BLaER1 treated with 17β-estradiol and CSF1 and Interleukin-3, amounts not matched to agents 10 nM and 100 nM (cell line): ENCODE results near the gene TK1.

Experiments
- H3K27ac ChIP-seq, 11 experiments: shearing (Covaris generic); formaldehyde crosslinking; 2 replicates each; pipeline ENCODE4 v1.8.1; 2022
- H3K27me3 ChIP-seq, 11 experiments: shearing (Covaris generic); formaldehyde crosslinking; 2 replicates each; pipeline ENCODE4 v1.8.1; 2022
- H3K36me3 ChIP-seq, 11 experiments: shearing (Covaris generic); formaldehyde crosslinking; 2 replicates each; pipeline ENCODE4 v1.8.1; 2022
- H3K4me1 ChIP-seq, 10 experiments: shearing (Covaris generic); formaldehyde crosslinking; 2 replicates each; pipeline ENCODE4 v1.8.1; 2022
- H3K4me2 ChIP-seq, 11 experiments: shearing (Covaris generic); formaldehyde crosslinking; 2 replicates each; pipeline ENCODE4 v1.8.1; 2022
- H3K4me3 ChIP-seq, 10 experiments: shearing (Covaris generic); formaldehyde crosslinking; 2 replicates each; pipeline ENCODE4 v1.8.1; 2022
- H3K9ac ChIP-seq, 11 experiments: shearing (Covaris generic); formaldehyde crosslinking; 2 replicates each; pipeline ENCODE4 v1.8.1; 2022
- H3K9me3 ChIP-seq, 11 experiments: shearing (Covaris generic); formaldehyde crosslinking; replicated peaks in 1 of 11; 2 replicates each; pipeline ENCODE4 v1.8.1; 2022
- H4K20me1 ChIP-seq, 11 experiments: shearing (Covaris generic); formaldehyde crosslinking; 2 replicates each; pipeline ENCODE4 v1.8.1; 2022
- Cebpa-rat ChIP-seq, 11 experiments: shearing (Covaris generic); IDR thresholded peaks; 2 replicates each; pipeline ENCODE4 v1.8.1; 2022

The TK1 gene

DNA sequence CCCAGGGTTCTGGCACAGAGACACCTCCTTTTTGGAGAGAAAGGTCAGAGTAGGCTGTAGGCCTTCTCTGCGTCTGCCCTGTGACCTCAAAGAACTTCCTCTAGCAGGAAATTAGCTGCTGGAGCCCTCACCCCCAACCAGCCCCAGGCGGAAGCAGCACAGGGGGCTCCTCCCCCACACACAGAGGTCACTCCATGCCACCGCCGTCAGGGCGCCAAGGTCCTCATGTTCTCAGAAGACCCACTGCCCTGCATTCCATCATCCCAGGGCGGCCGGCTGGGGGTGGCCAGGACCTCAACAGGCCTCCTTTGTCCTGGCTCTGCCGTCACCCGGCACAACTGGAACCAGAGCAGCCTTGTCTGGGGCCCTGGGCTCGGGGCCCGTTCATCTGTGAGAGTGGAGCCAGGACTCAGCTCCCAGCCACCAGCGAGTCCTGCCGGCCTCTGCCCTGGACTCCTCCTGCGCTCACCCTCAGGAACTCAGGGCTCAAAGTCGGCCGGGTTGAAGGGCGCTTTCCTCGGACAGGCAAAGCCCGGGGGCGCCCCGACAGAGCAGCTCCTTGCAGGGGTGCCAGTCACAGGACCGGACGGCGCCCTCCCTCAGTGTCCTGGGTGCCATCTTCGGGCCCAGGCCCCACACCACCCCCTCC, 59.5 kb downstream of the TK1 start:
- Histone ChIP-seq H3K9me3 (no peaks in the 10 kb centered on the region), H3K27ac (peak overlapping the region; percentile 85 to 95 (median 89)), H4K20me1 (peaks cover 16 to 54% (median 25%) of the 10 kb centered on the region in 11 experiments), H3K9ac (peak overlapping the region; percentile 84 to 95 (median 91)), H3K4me2 (peak overlapping the region; percentile 94 to 100 (median 99)), H3K27me3 (no peaks in the 10 kb centered on the region), H3K36me3 (peaks cover 18 to 42% (median 31%) of the 10 kb centered on the region in 11 experiments), H3K4me3 (peak overlapping the region; percentile 70 to 94 (median 88)), H3K4me1 (peaks cover 74 to 91% (median 84%) of the 10 kb centered on the region in 10 experiments)
- TF ChIP-seq Cebpa-rat (IDR thresholded peaks at IDR 0.05), result no peak

DNA sequence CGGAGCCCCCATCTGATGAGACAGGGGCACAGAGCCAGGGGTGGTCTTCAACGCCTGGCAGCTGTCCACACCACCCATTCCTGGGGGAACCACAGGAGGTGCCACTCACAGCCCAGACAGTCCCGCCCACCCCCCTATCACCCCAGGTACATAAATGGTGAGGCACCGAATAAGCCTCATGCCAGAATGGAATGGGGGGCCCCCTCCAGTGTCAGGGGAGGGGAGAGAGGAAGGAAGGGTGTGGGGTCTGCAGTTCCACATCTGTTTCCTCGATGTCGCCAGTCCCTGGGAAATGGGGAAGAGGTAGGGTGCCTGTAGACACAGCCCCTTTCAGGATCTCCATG, 60.0 kb downstream of the TK1 start:
- peaks cover 77 to 91% (median 84%) of the 10 kb centered on the region in 10 experiments for H3K4me1 ChIP-seq
- H3K4me3 ChIP-seq, result peak overlapping the region; percentile 70 to 94 (median 88)
- H3K4me2 ChIP-seq, result peak overlapping the region; percentile 94 to 100 (median 99)
- H3K27me3 ChIP-seq, result no peaks in the 10 kb centered on the region
- H3K9me3 ChIP-seq, result no peaks in the 10 kb centered on the region
- peaks cover 21 to 54% (median 30%) of the 10 kb centered on the region in 11 experiments for H4K20me1 ChIP-seq
- peaks cover 23 to 45% (median 36%) of the 10 kb centered on the region in 11 experiments for H3K36me3 ChIP-seq
- H3K27ac ChIP-seq, result peak overlapping the region; percentile 85 to 95 (median 89); a peak in 21 of 22 replicates
- TF ChIP-seq Cebpa-rat (IDR thresholded peaks at IDR 0.05), result no peak
- H3K9ac ChIP-seq, result peak overlapping the region; percentile 84 to 95 (median 91); a peak in 21 of 22 replicates

DNA sequence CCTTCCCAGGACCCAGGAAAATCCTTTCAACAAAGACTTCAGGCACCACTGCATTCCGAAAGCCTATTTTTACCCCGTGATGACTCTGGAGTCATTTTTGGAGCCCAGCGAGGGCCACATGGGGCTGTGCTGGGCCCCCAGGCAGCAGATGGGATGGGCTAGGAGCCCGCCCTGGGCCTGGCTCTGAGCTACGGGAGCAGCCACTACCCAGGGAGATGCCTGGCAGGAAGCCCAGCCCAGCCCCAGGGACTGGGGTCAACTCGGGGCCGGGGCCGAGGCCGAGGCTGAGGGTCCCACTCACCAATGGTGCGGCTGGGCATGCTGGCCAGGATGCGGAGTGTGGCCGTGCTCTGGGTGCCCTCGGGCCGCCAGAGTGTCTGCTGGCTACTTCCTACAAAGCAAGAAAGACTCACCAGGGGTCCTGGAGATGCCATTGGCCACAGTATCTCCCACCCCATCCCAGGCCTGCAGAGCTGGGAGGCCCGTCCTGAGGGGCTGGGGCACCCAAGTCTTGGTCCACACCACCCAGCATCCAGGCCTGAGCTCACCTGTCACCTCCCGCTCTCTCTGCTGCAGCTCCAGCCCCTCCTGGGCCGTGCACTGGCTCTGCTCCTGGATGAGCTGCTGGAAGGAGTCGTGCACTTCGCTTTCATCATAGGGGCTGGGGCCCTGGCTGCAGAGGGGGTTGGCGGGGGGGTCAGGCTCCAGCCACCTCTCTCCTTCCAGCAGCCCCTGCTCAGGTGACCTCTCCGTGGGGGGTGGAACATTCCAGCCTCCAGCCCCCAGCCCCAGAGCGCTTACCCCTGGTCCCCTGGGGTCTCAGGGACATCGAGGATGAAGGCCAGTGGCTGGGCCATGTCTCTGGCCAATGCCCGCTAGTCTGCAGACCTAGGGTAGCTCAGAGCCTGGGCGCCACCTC, 60.6 kb downstream of the TK1 start:
- Histone ChIP-seq H3K4me2 (peak overlapping the region; percentile 94 to 100 (median 99)), H3K9ac (peak overlapping the region; percentile 84 to 95 (median 91))
- no peak for TF ChIP-seq Cebpa-rat (IDR thresholded peaks at IDR 0.05)

GRCh38 chr17:78125138-78125913, 61.5 kb downstream of the TK1 start:
- peak overlapping the region; percentile 94 to 100 (median 99) for H3K4me2 ChIP-seq
- peaks cover 38 to 60% (median 51%) of the 10 kb centered on the region in 11 experiments for H3K36me3 ChIP-seq
- no peaks in the 10 kb centered on the region for H3K27me3 ChIP-seq
- H3K27ac ChIP-seq, result peak overlapping the region; percentile 49 to 95 (median 89); a peak in 21 of 22 replicates
- no peaks in the 10 kb centered on the region for H3K9me3 ChIP-seq
- TF ChIP-seq Cebpa-rat (IDR thresholded peaks at IDR 0.05), result no peak
- peak overlapping the region; percentile 70 to 94 (median 88) for H3K4me3 ChIP-seq
- peak overlapping the region; percentile 84 to 95 (median 91) for H3K9ac ChIP-seq
- peaks cover 37 to 67% (median 46%) of the 10 kb centered on the region in 11 experiments for H4K20me1 ChIP-seq
- peaks cover 82 to 91% (median 85%) of the 10 kb centered on the region in 10 experiments for H3K4me1 ChIP-seq

More for the DNA sequence above, 60.6 kb downstream of the TK1 start:
- H3K36me3 ChIP-seq, result peaks cover 29 to 51% (median 42%) of the 10 kb centered on the region in 11 experiments
- H3K27me3 ChIP-seq, result no peaks in the 10 kb centered on the region
- peaks cover 27 to 58% (median 37%) of the 10 kb centered on the region in 11 experiments for H4K20me1 ChIP-seq
- H3K4me1 ChIP-seq, result peaks cover 83 to 91% (median 85%) of the 10 kb centered on the region in 10 experiments
- H3K27ac ChIP-seq, result peak overlapping the region; percentile 85 to 95 (median 89); a peak in 21 of 22 replicates
- peak overlapping the region; percentile 70 to 94 (median 88) for H3K4me3 ChIP-seq
- no peaks in the 10 kb centered on the region for H3K9me3 ChIP-seq

DNA sequence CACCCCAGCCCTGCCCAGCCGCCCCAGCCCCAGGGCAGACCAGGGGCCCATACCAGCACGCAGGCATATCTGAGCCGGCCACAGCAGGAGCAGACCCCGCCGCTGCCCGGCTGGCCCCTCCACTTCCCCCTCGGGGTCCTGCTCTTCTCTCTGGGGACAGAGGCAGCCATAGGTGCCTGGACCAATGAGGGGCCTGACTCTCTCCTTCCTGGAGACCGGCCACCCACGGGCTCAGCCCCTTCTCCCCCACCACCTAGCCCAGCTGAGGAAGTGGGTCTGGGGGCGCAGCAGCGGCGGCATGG, 62.1 kb downstream of the TK1 start:
- Histone ChIP-seq H3K9me3 (no peaks in the 10 kb centered on the region), H3K4me2 (peak overlapping the region; percentile 94 to 100 (median 99)), H3K4me1 (peaks cover 77 to 90% (median 85%) of the 10 kb centered on the region in 10 experiments), H3K4me3 (peak overlapping the region; percentile 70 to 94 (median 88)), H4K20me1 (peaks cover 41 to 72% (median 51%) of the 10 kb centered on the region in 11 experiments), H3K27ac (peak overlapping the region in 10 of 11 experiments; percentile 49 to 95 (median 89); a peak in 20 of 22 replicates), H3K36me3 (peaks cover 43 to 66% (median 57%) of the 10 kb centered on the region in 11 experiments), H3K27me3 (no peaks in the 10 kb centered on the region), H3K9ac (peak overlapping the region; percentile 84 to 95 (median 91))
- no peak for TF ChIP-seq Cebpa-rat (IDR thresholded peaks at IDR 0.05)
